Activated naive CD8-positive, alpha-beta T cell (primary cell): Measurements from ENCODE around the gene SRPK2.
A peak's percentile ranks its signal among the peaks of the same experiment; 100 is the strongest.
"Not testable (repeated sequence)": the region's sequence is repeated elsewhere in the genome, so short reads cannot be mapped to it uniquely, and the experiment has no call there.

ENCODE experiments used
- H3K27ac Mint-ChIP-seq: one replicate; pipeline ENCODE4 v1.8.0; 2021; ENCODE audit warnings: mixed read lengths
- H3K27me3 Mint-ChIP-seq: one replicate; pipeline ENCODE4 v1.8.0; 2021; ENCODE audit warnings: mixed read lengths
- H3K36me3 Mint-ChIP-seq: one replicate; pipeline ENCODE4 v1.8.0; 2021; ENCODE audit warnings: mixed read lengths
- H3K4me1 Mint-ChIP-seq: one replicate; pipeline ENCODE4 v1.8.0; 2021; ENCODE audit warnings: low read depth, mixed read lengths
- H3K4me3 Mint-ChIP-seq: one replicate; pipeline ENCODE4 v1.8.0; 2021; ENCODE audit warnings: mild to moderate bottlenecking, mixed read lengths
- H3K9me3 Mint-ChIP-seq: one replicate; pipeline ENCODE4 v1.8.0; 2021; ENCODE audit warnings: low read depth, mixed read lengths

SRPK2 gene

GRCh38 chr7:105391429-105391828 lies 2.7 kb upstream of the SRPK2 start:
- Mint-ChIP-seq H3K4me1 (peaks cover 30% of the 10 kb centered on the region), H3K9me3 (no peaks in the 10 kb centered on the region), H3K4me3 (no peak overlapping the region), H3K36me3 (no peaks in the 10 kb centered on the region), H3K27ac (no peak overlapping the region), H3K27me3 (no peaks in the 10 kb centered on the region)

- no peak overlapping the region for H3K27ac Mint-ChIP-seq
- no peaks in the 10 kb centered on the region for H3K9me3 Mint-ChIP-seq
- H3K36me3 Mint-ChIP-seq: peaks cover 2% of the 10 kb centered on the region
- no peaks in the 10 kb centered on the region for H3K27me3 Mint-ChIP-seq
- H3K4me1 Mint-ChIP-seq: peaks cover 33% of the 10 kb centered on the region
- H3K4me3 Mint-ChIP-seq: peak overlapping the region; percentile 95
Measured at GRCh38 chr7:105389889-105390288, 1.2 kb upstream of the SRPK2 start.

- Mint-ChIP-seq H3K4me1 (peaks cover 36% of the 10 kb centered on the region), H3K27ac (peak overlapping the region; percentile 97), H3K36me3 (peaks cover 2% of the 10 kb centered on the region), H3K4me3 (peak overlapping the region; percentile 95), H3K27me3 (no peaks in the 10 kb centered on the region), H3K9me3 (no peaks in the 10 kb centered on the region)
Measured at GRCh38 chr7:105389088-105389650, 448 bp upstream of the SRPK2 start.

GRCh38 chr7:105387508-105388355 lies 989 bp downstream of the SRPK2 start:
- no peaks in the 10 kb centered on the region for H3K27me3 Mint-ChIP-seq
- peak overlapping the region; percentile 85 for H3K27ac Mint-ChIP-seq
- peak overlapping the region; percentile 96 for H3K4me3 Mint-ChIP-seq
- H3K36me3 Mint-ChIP-seq: peaks cover 2% of the 10 kb centered on the region
- H3K9me3 Mint-ChIP-seq: no peaks in the 10 kb centered on the region
- peaks cover 40% of the 10 kb centered on the region for H3K4me1 Mint-ChIP-seq

- peaks cover 3% of the 10 kb centered on the region for H3K36me3 Mint-ChIP-seq
- H3K9me3 Mint-ChIP-seq: no peaks in the 10 kb centered on the region
- H3K4me3 Mint-ChIP-seq: no peak overlapping the region
- no peak overlapping the region for H3K27ac Mint-ChIP-seq
- H3K27me3 Mint-ChIP-seq: no peaks in the 10 kb centered on the region
- H3K4me1 Mint-ChIP-seq: peaks cover 43% of the 10 kb centered on the region
Measured at GRCh38 chr7:105377903-105378302, 10.8 kb downstream of the SRPK2 start.

GRCh38 chr7:105376908-105377533 lies 11.7 kb downstream of the SRPK2 start:
- peaks cover 41% of the 10 kb centered on the region for H3K4me1 Mint-ChIP-seq
- no peaks in the 10 kb centered on the region for H3K9me3 Mint-ChIP-seq
- peaks cover 3% of the 10 kb centered on the region for H3K36me3 Mint-ChIP-seq
- no peak overlapping the region for H3K4me3 Mint-ChIP-seq
- no peaks in the 10 kb centered on the region for H3K27me3 Mint-ChIP-seq
- no peak overlapping the region for H3K27ac Mint-ChIP-seq

- H3K4me1 Mint-ChIP-seq: peaks cover 24% of the 10 kb centered on the region
- H3K36me3 Mint-ChIP-seq: peaks cover 5% of the 10 kb centered on the region
- H3K4me3 Mint-ChIP-seq: no peak overlapping the region
- H3K9me3 Mint-ChIP-seq: no peaks in the 10 kb centered on the region
- H3K27me3 Mint-ChIP-seq: no peaks in the 10 kb centered on the region
- peak overlapping the region; percentile 36 for H3K27ac Mint-ChIP-seq
Measured at GRCh38 chr7:105369944-105370343, 18.8 kb downstream of the SRPK2 start.

GRCh38 chr7:105367458-105367857 lies 21.3 kb downstream of the SRPK2 start:
- H3K27ac Mint-ChIP-seq: no peak overlapping the region
- peaks cover 19% of the 10 kb centered on the region for H3K4me1 Mint-ChIP-seq
- no peak overlapping the region for H3K4me3 Mint-ChIP-seq
- peaks cover 2% of the 10 kb centered on the region for H3K36me3 Mint-ChIP-seq
- H3K9me3 Mint-ChIP-seq: no peaks in the 10 kb centered on the region
- H3K27me3 Mint-ChIP-seq: no peaks in the 10 kb centered on the region

- Mint-ChIP-seq H3K27me3 (no peaks in the 10 kb centered on the region), H3K4me1 (peaks cover 18% of the 10 kb centered on the region), H3K9me3 (no peaks in the 10 kb centered on the region), H3K36me3 (peaks cover 9% of the 10 kb centered on the region), H3K27ac (no peak overlapping the region), H3K4me3 (no peak overlapping the region)
Measured at GRCh38 chr7:105365541-105366534, 22.9 kb downstream of the SRPK2 start.

GRCh38 chr7:105364684-105365083 lies 24.0 kb downstream of the SRPK2 start:
- H3K4me3 Mint-ChIP-seq: no peak overlapping the region
- no peaks in the 10 kb centered on the region for H3K9me3 Mint-ChIP-seq
- peaks cover 14% of the 10 kb centered on the region for H3K4me1 Mint-ChIP-seq
- H3K27me3 Mint-ChIP-seq: no peaks in the 10 kb centered on the region
- H3K27ac Mint-ChIP-seq: no peak overlapping the region
- peaks cover 16% of the 10 kb centered on the region for H3K36me3 Mint-ChIP-seq

GRCh38 chr7:105363657-105364056 lies 25.1 kb downstream of the SRPK2 start:
- H3K36me3 Mint-ChIP-seq: peaks cover 17% of the 10 kb centered on the region
- H3K4me3 Mint-ChIP-seq, H3K27me3 Mint-ChIP-seq, H3K9me3 Mint-ChIP-seq, H3K27ac Mint-ChIP-seq: not testable (repeated sequence)
- H3K4me1 Mint-ChIP-seq: peaks cover 14% of the 10 kb centered on the region

- Mint-ChIP-seq H3K4me1 (peaks cover 16% of the 10 kb centered on the region), H3K36me3 (peaks cover 18% of the 10 kb centered on the region)
- H3K27me3 Mint-ChIP-seq, H3K9me3 Mint-ChIP-seq, H3K27ac Mint-ChIP-seq, H3K4me3 Mint-ChIP-seq: not testable (repeated sequence)
Measured at GRCh38 chr7:105362685-105363084, 26.0 kb downstream of the SRPK2 start.

GRCh38 chr7:105361995-105362394 lies 26.7 kb downstream of the SRPK2 start:
- H3K27ac Mint-ChIP-seq, H3K9me3 Mint-ChIP-seq, H3K4me3 Mint-ChIP-seq, H3K27me3 Mint-ChIP-seq: not testable (repeated sequence)
- peaks cover 16% of the 10 kb centered on the region for H3K4me1 Mint-ChIP-seq
- peaks cover 18% of the 10 kb centered on the region for H3K36me3 Mint-ChIP-seq

- H3K9me3 Mint-ChIP-seq, H3K27me3 Mint-ChIP-seq, H3K4me3 Mint-ChIP-seq, H3K27ac Mint-ChIP-seq: not testable (repeated sequence)
- peaks cover 21% of the 10 kb centered on the region for H3K4me1 Mint-ChIP-seq
- peaks cover 16% of the 10 kb centered on the region for H3K36me3 Mint-ChIP-seq
Measured at GRCh38 chr7:105360149-105360548, 28.6 kb downstream of the SRPK2 start.
